GM18873 (cell line): ENCODE measurements around the gene STK38L.

Experiments
- ATAC-seq: cut with Tn5 transposase; IDR thresholded peaks from one replicate; pipeline ENCODE4 v1.9.1; 2021; ENCODE audit warnings: mild to moderate bottlenecking, moderate library complexity, moderate number of reproducible peaks; ENCODE audit not compliant: unreplicated experiment, low FRiP score

The STK38L gene

GRCh38 chr12:27304856-27305255 lies 60.8 kb downstream of the STK38L start:
- ATAC-seq = no peak

GRCh38 chr12:27305673-27306456 lies 61.8 kb downstream of the STK38L start:
- ATAC-seq = no peak

- ATAC-seq = no peak
Observed at GRCh38 chr12:27309293-27309994, 65.4 kb downstream of the STK38L start.

GRCh38 chr12:27309995-27310315 lies 65.9 kb downstream of the STK38L start:
- ATAC-seq = no peak

- ATAC-seq = no peak
Observed at GRCh38 chr12:27316947-27317346, 72.9 kb downstream of the STK38L start.

DNA sequence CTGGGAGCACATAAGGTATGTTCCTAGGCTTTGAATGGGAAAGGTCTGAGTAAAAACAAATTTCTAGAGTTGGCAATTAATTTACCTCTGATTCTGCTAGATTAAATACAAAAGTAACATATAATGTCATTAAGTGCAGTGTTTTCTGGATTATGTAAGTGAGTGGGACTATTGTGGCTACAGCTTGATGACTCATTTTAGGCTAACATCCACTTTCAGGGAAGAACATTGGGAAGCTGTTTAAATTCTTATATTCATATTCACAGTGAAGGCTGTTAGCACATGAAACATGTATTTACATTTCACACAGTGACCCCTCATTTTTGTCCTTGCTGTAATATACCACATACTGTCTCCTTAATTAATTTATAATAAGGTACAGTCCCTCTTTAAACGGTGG lies 75.3 kb downstream of the STK38L start:
- ATAC-seq = no peak

GRCh38 chr12:27319848-27320247 lies 75.8 kb downstream of the STK38L start:
- no peak for ATAC-seq

DNA sequence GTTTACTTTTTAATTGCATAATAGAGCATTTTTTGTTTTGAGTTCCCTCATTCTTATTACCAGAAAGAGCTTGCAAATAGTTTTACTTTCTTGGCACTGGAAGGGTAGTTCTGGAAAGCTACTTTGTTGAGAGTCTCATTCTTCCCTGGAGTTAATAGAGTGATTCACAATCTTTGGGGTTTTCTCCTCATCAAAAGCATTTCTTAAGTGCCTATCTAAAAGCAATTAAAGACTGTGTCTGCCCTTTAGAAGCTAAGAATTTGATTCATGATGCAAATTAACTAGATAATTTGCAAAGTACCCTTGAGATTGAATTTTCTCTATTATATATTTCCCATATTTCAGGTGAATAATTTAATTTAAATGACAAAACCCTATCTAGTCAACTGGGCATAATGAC lies 80.4 kb downstream of the STK38L start:
- ATAC-seq = no peak

DNA sequence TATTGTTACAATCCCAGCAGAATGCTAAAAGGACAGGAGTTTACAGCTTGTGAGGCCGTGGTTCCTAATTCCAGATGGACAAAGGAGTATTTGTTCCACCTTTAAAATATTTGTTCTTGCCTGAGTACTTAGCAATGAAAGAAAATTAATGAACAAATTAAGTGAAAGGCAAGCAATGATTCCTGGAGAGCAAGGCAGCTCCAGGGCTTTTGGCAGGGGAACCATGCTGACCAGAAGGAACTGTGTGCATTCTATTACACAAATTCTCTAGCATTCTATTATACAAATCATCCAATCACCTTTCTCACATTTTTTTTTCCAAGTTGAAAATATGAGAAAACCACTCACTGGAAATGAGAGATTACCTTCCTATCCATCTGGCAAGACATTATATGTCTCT lies 86.8 kb downstream of the STK38L start:
- no peak for ATAC-seq

- peak; percentile 59 for ATAC-seq
Observed at GRCh38 chr12:27331291-27331926, 87.3 kb downstream of the STK38L start.

- ATAC-seq = no peak
Observed at GRCh38 chr12:27331927-27332324, 87.8 kb downstream of the STK38L start.

- no peak for ATAC-seq
Observed at GRCh38 chr12:27332407-27332713, 88.3 kb downstream of the STK38L start.

- ATAC-seq = no peak
Observed at GRCh38 chr12:27332714-27333402, 88.8 kb downstream of the STK38L start, which contains the start of gene BMAL2. Gene BMAL2 (plus strand): TSS chr12:27332836. CDS start chr12:27333073, 237 bp downstream.

GRCh38 chr12:27333403-27334009 lies 89.4 kb downstream of the STK38L start:
- no peak for ATAC-seq

- no peak for ATAC-seq
Observed at GRCh38 chr12:27334042-27334720, 90.1 kb downstream of the STK38L start.

- ATAC-seq = no peak
Observed at GRCh38 chr12:27334721-27335082, 90.6 kb downstream of the STK38L start.

DNA sequence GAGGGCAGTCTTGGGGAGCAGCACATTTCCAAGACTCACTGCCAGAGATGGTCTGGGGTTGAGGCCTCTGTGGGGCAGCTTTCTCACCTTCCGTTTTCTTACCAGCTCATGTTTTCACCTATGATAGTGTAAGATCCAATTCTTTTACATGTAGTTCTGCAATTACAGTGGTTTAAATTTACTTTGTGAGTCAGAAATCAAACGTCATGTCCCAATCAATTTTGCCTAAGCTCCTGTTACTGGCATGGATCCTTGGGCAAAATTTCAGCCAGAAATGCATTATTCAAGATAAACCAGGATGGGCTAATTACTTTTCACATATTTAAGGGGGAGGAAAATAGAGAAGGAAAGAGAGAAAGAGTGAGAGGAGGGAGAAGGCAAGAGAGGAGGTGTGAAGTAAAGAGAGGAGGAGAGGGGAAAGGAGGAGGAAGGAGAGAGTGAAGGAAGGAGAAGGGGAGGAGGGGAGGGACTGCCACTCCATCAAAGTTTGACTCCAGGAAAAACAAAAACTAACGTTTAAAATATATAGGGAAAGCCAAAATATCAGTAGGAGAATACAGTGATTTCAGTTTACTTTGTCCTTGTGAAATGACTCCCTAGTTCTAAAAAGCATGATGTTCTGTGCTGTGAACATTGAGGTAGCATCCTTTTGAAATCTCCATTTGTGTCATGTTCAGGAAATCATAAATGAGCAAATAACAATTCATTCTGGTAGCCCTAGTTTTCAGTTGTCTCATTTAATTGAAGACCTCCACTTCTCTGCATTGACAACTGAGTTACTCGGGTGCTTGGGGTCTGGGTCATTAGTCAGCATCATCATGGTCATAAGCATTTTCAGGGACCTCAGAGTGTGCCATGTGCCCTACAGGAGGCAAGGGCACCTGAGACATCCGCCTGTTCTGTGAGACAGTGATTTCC lies 91.5 kb downstream of the STK38L start:
- ATAC-seq = no peak

DNA sequence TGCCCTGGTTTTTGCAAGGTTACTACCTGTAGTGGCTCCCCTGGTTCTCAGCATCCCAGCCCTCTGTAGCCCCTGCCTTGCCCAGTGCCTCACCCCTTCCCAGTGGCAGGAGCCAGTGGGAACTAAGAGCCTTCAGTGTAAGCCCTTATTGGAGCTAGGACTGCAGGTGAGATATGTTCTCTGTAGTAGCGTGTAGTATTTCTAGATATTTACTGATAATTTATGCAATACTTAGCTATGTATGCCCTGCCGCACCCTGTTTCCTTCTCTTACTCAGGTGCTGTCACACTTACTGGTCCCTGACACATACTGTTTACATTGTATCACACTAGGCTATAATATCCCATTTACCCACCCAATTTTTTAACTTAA lies 92.2 kb downstream of the STK38L start:
- no peak for ATAC-seq

- ATAC-seq = no peak
Observed at GRCh38 chr12:27337376-27337775, 93.3 kb downstream of the STK38L start.
